Panc1 (cell line): ENCODE data around the gene CCR5AS.
"Not testable (repeated sequence)": the region's sequence is repeated elsewhere in the genome, so short reads cannot be mapped to it uniquely, and the experiment has no call there.

Experiments
- ATAC-seq: fragments of 200-7000 bp; cut with Tn5 transposase; 2 replicates; pipeline ENCODE4 v1.9.1; 2020; ENCODE audit warnings: mild to moderate bottlenecking, moderate library complexity
- BruUV-seq: library from RNA; stranded (reverse); fragments of 400-500 nt; replicated peaks from 2 replicates; lab custom pipeline; 2021; lab: Mats Ljungman, UMichigan
- CTCF ChIA-PET: fragments of 300-600 bp; sonication (Branson Sonifier 250); formaldehyde crosslinking; loops from one replicate; lab custom pipeline; 2022; ENCODE audit warnings: antibody characterized with exemption; lab: Charles Lee
- POLR2A ChIA-PET: fragments of 300-600 bp; sonication (Branson Sonifier 250); formaldehyde crosslinking; loops from one replicate; lab custom pipeline; 2022; ENCODE audit warnings: antibody characterized with exemption; lab: Charles Lee
- DNase-seq: peaks from one replicate; pipeline ENCODE4 v3.0.0-alpha.2; 2010; ENCODE audit warnings: low read depth, low spot score
- H3K27ac ChIP-seq: 2 replicates; pipeline ENCODE4 v1.5.1; 2011; ENCODE audit warnings: mild to moderate bottlenecking, low read length, inconsistent platforms
- H3K27me3 ChIP-seq: fragments of 200-500 bp; sonication (Bioruptor generic); 2 replicates; pipeline ENCODE4 v1.6.0; 2014; ENCODE audit warnings: low read length, inconsistent platforms; ENCODE audit not compliant: control insufficient read depth, insufficient read depth
- H3K36me3 ChIP-seq: fragments of 200-500 bp; sonication (Bioruptor generic); 2 replicates; pipeline ENCODE4 v1.5.1; 2014; ENCODE audit warnings: inconsistent platforms, mild to moderate bottlenecking, low read length, moderate library complexity; ENCODE audit not compliant: control insufficient read depth, insufficient read depth
- H3K4me1 ChIP-seq: 2 replicates; pipeline ENCODE4 v1.5.1; 2011; ENCODE audit warnings: inconsistent platforms, mild to moderate bottlenecking, low read length, moderate library complexity; ENCODE audit not compliant: control insufficient read depth, insufficient read depth
- H3K4me3 ChIP-seq, 2 experiments: 2 replicates each; pipeline ENCODE4 v1.5.1; 2011 to 2012; ENCODE audit warnings: low read depth in 2 of 2, low read length in 2 of 2, mild to moderate bottlenecking in 2 of 2, inconsistent platforms in 1 of 2, moderate library complexity in 1 of 2
- H3K9me3 ChIP-seq: fragments of 200-500 bp; sonication (Bioruptor generic); 2 replicates; pipeline ENCODE4 v1.5.1; 2014; ENCODE audit warnings: low read depth, mild to moderate bottlenecking, inconsistent platforms, low read length, moderate library complexity; ENCODE audit not compliant: control insufficient read depth, insufficient read depth
- CTCF ChIP-seq: fragments of 450-650 bp; IDR thresholded peaks from 2 replicates; pipeline ENCODE4 v1.5.1; 2017; ENCODE audit warnings: mild to moderate bottlenecking
- POLR2AphosphoS5 ChIP-seq: IDR thresholded peaks from 2 replicates; pipeline ENCODE4 v1.6.1; 2012; ENCODE audit warnings: mild to moderate bottlenecking, low read depth, low read length, moderate library complexity
- REST ChIP-seq, 2 experiments: IDR thresholded peaks; 2 replicates each; pipeline ENCODE4 v1.6.1; 2011 to 2012; ENCODE audit warnings: low read depth in 2 of 2, control low read depth in 1 of 2, low read length in 1 of 2, mild to moderate bottlenecking in 1 of 2, moderate library complexity in 1 of 2; ENCODE audit not compliant: insufficient read depth in 1 of 2
- SIN3A ChIP-seq: IDR thresholded peaks from 2 replicates; pipeline ENCODE4 v1.6.1; 2012; ENCODE audit warnings: low read depth, mild to moderate bottlenecking, low read length, moderate library complexity, borderline replicate concordance; ENCODE audit not compliant: insufficient read depth
- TCF7L2 ChIP-seq: IDR thresholded peaks from 2 replicates; pipeline ENCODE4 v1.6.1; 2011; ENCODE audit warnings: mild to moderate bottlenecking, low read depth, low read length, inconsistent platforms
- in situ Hi-C: cut with HindIII; loops from 2 replicates; pipeline ENCODE4 v1.10.0; 2016; ENCODE audit warnings: low sequenced_read_pairs, low pct_unique_long_range_greater_than_20kb
- intact Hi-C: fragments of 100-400 bp; cut with micrococcal nuclease; formaldehyde crosslinking; loops from one replicate; pipeline ENCODE4 v1.10.0; 2022; ENCODE audit not compliant: unreplicated experiment

CCR5AS gene

GRCh38 chr3:46334741-46335478, 72.0 kb downstream of the CCR5AS start:
- ChIA-PET CTCF (no interaction called here), POLR2A (no interaction called here)
- no peak for DNase-seq
- no peaks in the 10 kb centered on the region for H3K4me1 ChIP-seq
- no peak overlapping the region for H3K4me3 ChIP-seq
- no peak for ATAC-seq
- H3K27ac ChIP-seq, result no peak overlapping the region
- no peaks in the 10 kb centered on the region for H3K27me3 ChIP-seq
- no TSS peak for BruUV-seq
- H3K36me3 ChIP-seq, result no peaks in the 10 kb centered on the region
- TF ChIP-seq REST (IDR thresholded peaks at IDR 0.05; ENCODE audit: insufficient read depth in 1 of 2, low read depth in 2 of 2, low read length in 1 of 2) (no peak), POLR2AphosphoS5 (no peak), TCF7L2 (no peak), SIN3A (no peak), CTCF (no peak)
- no peaks in the 10 kb centered on the region for H3K9me3 ChIP-seq
- in situ Hi-C loops, result no loop called here
- intact Hi-C loops, result no loop called here

GRCh38 chr3:46330676-46331075, 76.2 kb downstream of the CCR5AS start:
- H3K27me3 ChIP-seq, intact Hi-C loops, in situ Hi-C loops, CTCF ChIA-PET, H3K9me3 ChIP-seq, DNase-seq, BruUV-seq, ATAC-seq, H3K36me3 ChIP-seq, H3K4me1 ChIP-seq, H3K4me3 ChIP-seq, H3K27ac ChIP-seq: not testable (repeated sequence)
- POLR2A ChIA-PET, result interaction anchor here (0.6 kb wide), 1 partner anchor 515 kb away, joined by 8 read pairs; no protein-coding TSS in a partner anchor

- no peaks in the 10 kb centered on the region for H3K27me3 ChIP-seq
- no peak overlapping the region for H3K4me3 ChIP-seq
- no peak overlapping the region for H3K27ac ChIP-seq
- no peak for ATAC-seq
- no TSS peak for BruUV-seq
- no peaks in the 10 kb centered on the region for H3K4me1 ChIP-seq
- no peaks in the 10 kb centered on the region for H3K36me3 ChIP-seq
- no peaks in the 10 kb centered on the region for H3K9me3 ChIP-seq
- POLR2A ChIA-PET, result no interaction called here
- CTCF ChIA-PET, result no interaction called here
- in situ Hi-C loops, result no loop called here
- DNase-seq, result no peak
- intact Hi-C loops, result no loop called here
- no peak for TF ChIP-seq REST (IDR thresholded peaks at IDR 0.05; ENCODE audit: insufficient read depth in 1 of 2, low read depth in 2 of 2, low read length in 1 of 2)
- TF ChIP-seq TCF7L2, result no peak
- no peak for TF ChIP-seq POLR2AphosphoS5
- TF ChIP-seq CTCF, result no peak
- no peak for TF ChIP-seq SIN3A
Measured at GRCh38 chr3:46325645-46326300, 81.1 kb downstream of the CCR5AS start.
